NCI-H1417 treated with DMSO at 0.1 percent for 48 hours (cell line): ENCODE measurements around the gene SUSD3.

Experiments used
- DNase-seq: peaks from one replicate; lab custom pipeline; 2025; lab: John Stamatoyannopoulos, UW

The SUSD3 gene

GRCh38 chr9:93126151-93126781, 67.8 kb downstream of the SUSD3 start:
- DNase-seq, result no peak

DNA sequence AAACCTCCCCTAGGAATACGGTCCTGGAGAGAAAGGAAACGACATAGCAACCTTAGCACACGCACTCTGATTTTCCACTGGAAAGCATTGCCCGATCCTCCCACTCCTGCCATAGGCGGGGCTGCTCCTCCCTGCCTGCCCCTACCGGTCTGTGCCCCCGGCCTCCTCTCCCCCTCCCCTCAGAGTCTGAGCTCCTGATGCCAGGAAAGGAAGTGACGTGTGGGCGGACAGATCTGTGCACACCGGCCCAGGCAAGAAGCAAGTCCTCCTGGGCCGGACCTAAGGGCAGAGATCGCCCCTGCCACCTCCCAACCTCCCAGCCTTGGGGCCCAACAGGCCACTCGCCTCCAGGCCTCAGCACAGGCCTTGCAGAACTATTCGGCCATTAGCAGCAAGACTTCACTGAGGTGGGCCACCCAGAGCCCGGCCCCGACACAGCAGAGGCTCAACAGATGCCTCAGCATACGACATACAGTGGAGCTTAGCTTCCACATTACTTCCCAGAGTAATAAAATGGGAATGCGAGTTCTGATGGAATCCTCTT, 68.4 kb downstream of the SUSD3 start:
- DNase-seq, result no peak

- no peak for DNase-seq
Measured at GRCh38 chr9:93127395-93127911, 69.0 kb downstream of the SUSD3 start.

DNA sequence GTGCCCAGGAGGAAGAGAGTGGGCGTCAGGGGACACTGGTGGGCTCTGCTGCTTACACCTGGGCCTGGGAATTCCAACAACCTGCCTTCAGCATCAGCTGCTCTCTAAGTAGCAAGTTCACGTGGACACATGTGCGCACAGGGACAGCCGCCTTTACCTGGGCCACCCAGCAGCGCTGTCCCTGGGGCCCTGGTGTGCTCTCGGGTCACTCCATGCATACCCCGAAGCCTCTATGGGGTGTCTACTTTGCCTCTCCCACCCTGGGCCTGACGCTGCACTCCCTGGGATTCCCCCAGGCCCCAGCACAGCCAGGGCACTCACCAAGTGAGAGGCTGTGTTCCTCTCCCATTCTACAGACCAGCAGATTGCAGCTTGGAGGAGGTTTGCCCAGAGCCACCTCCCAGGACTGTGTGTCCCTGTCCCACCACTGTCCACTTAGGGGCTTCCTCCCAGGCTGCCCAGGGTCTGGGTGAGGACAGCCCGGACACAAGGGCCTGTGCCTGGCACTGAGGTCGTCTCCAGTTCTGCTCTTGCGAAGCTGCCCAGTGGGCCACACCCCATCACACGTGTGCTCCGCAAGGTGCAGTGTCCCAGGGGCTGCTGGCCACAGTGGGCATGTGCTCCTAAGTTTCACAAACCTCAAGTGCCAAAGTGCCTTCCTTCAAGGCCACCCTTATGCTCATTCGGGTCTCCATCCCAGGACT, 69.7 kb downstream of the SUSD3 start:
- no peak for DNase-seq

- DNase-seq, result no peak
Measured at GRCh38 chr9:93128715-93129224, 70.3 kb downstream of the SUSD3 start.

DNA sequence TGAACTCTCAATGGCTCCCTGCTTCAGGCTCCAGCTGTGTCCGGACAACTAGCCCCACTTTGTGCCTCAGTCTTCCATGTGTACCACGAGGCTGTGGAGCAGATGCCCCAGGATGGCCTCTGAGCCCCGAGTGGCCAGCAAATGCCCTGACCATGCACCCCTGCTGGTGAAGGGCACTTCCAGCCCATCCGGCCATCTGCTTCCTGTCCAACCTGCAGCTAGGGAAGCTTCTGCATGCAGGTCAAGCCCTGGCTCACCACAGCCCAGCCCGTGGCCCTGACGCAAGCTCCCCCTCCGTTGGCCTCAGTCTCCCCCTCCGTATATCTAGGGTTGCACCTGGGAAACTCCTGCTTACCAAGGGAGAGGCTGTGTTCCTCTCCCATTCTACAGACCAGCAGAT, 70.8 kb downstream of the SUSD3 start:
- DNase-seq, result no peak

DNA sequence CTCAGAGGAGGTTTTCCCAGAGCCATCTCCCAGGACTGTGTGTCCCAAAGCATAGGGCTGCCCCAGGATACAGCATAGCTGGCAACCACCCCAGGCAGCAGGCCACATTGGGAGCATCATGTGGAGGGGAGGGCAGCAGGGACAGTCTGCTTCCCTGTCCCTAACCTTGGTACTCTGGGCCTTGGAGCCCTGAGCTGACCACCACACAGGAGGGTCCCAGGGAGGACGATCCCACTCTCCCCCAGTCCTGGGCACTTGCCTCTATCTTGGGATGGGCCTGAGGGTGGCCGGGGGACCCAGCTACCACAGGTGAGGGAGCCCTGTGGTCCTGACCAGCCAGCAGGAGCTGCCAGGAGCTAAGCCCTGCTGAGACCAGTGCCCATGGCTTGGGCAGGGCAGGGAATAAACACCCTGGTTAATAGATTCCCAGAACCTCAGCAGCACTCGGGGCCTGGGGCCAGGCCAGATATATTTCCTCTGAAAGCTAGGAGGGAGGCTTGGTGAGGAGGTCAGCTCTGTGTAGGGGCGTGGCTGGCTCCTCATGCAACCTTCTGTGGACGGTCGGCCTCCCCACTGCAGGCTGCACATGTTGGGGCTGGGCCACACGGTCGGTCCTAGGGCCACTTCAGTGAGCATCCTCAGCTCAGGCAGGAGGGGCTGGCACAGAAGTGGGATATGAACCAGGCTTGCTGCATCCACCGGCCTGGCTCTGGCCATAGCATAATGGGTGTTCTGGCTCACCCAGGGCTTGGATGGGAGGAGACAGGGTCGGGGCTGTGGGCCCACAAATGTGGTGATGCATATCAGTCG, 71.4 kb downstream of the SUSD3 start:
- no peak for DNase-seq

DNA sequence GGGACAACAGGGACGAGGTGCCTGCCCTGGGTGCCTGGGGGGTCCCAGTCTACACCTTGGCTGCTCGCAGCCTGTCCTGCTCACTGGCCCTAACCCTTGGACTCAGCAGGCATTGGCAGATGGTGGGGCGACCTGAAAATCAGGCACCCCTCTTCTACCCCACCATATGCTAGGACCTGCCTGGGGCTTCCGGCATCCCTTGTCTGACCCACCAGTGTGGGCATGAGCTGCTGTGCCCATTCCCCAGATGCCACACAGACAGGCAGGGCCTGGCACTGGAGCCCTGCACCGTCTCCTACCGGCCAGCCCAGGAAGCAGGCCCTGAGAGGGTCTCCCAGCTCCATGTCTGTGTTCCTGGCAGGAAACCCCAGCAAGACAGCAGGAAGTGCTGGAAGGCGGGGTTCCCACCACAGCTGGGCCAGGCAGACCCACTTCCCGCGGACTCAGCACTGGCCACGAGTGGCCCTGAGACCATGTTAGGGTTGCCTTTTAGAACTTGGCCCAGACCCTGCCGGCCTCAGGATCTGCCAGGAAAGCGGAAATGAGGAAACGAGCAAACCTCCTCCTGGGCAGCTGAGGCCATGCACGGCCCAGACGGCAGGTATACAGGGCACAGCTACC, 72.5 kb downstream of the SUSD3 start:
- DNase-seq, result no peak

- no peak for DNase-seq
Measured at GRCh38 chr9:93131599-93132286, 73.2 kb downstream of the SUSD3 start.

GRCh38 chr9:93132287-93132927, 73.9 kb downstream of the SUSD3 start:
- no peak for DNase-seq

- no peak for DNase-seq
Measured at GRCh38 chr9:93132946-93133680, 74.6 kb downstream of the SUSD3 start.

GRCh38 chr9:93133681-93134014, 75.1 kb downstream of the SUSD3 start:
- no peak for DNase-seq

GRCh38 chr9:93134015-93134739, 75.7 kb downstream of the SUSD3 start, which contains the start of gene NINJ1:
TSS of gene NINJ1 (minus strand) at chr9:93134251. CDS start at chr9:93134217, 34 bp downstream.
- DNase-seq, result no peak
